HUES6 (cell line): Measurements from ENCODE around the gene LRRK1.

Experiments
- H3K27ac ChIP-seq: 2 replicates; pipeline ENCODE4 v1.7.0; 2013; ENCODE audit warnings: low read depth, mild to moderate bottlenecking, low read length, inconsistent platforms
- H3K27me3 ChIP-seq: 2 replicates; pipeline ENCODE4 v1.6.1; 2013; ENCODE audit warnings: low read length; ENCODE audit not compliant: control insufficient read depth, insufficient read depth
- H3K36me3 ChIP-seq: 2 replicates; pipeline ENCODE4 v1.6.1; 2013; ENCODE audit warnings: low read length; ENCODE audit not compliant: control insufficient read depth, insufficient read depth
- H3K4me1 ChIP-seq: 2 replicates; pipeline ENCODE4 v1.6.1; 2013; ENCODE audit warnings: low read length; ENCODE audit not compliant: control insufficient read depth, insufficient read depth
- H3K4me3 ChIP-seq: 2 replicates; pipeline ENCODE4 v1.5.1; 2013; ENCODE audit warnings: low read depth, low read length
- H3K9ac ChIP-seq: one replicate; pipeline ENCODE4 v1.6.1; 2013; ENCODE audit warnings: mild to moderate bottlenecking, low read length
- H3K9me3 ChIP-seq: 2 replicates; pipeline ENCODE4 v1.6.1; 2013; ENCODE audit warnings: low read depth, low read length; ENCODE audit not compliant: control insufficient read depth, insufficient read depth

The LRRK1 gene

GRCh38 chr15:100893261-100893963 lies 25.7 kb upstream of the LRRK1 start:
- H3K9ac ChIP-seq = no peak overlapping the region
- H3K36me3 ChIP-seq = peaks cover 6% of the 10 kb centered on the region; the same call in 1 of the 2 replicates
- H3K27ac ChIP-seq = no peak overlapping the region
- no peak overlapping the region for H3K4me3 ChIP-seq
- H3K27me3 ChIP-seq = no peaks in the 10 kb centered on the region
- H3K9me3 ChIP-seq = no peaks in the 10 kb centered on the region
- H3K4me1 ChIP-seq = peaks cover 7% of the 10 kb centered on the region; the same call in 1 of the 2 replicates

- no peak overlapping the region for H3K27ac ChIP-seq
- no peak overlapping the region for H3K9ac ChIP-seq
- H3K4me1 ChIP-seq = peaks cover 6% of the 10 kb centered on the region; the same call in 1 of the 2 replicates
- no peaks in the 10 kb centered on the region for H3K27me3 ChIP-seq
- no peaks in the 10 kb centered on the region for H3K9me3 ChIP-seq
- no peak overlapping the region for H3K4me3 ChIP-seq
- peaks cover 6% of the 10 kb centered on the region; the same call in 1 of the 2 replicates for H3K36me3 ChIP-seq
These were observed 25.2 kb upstream of the LRRK1 start for GRCh38 chr15:100893964-100894295.

DNA sequence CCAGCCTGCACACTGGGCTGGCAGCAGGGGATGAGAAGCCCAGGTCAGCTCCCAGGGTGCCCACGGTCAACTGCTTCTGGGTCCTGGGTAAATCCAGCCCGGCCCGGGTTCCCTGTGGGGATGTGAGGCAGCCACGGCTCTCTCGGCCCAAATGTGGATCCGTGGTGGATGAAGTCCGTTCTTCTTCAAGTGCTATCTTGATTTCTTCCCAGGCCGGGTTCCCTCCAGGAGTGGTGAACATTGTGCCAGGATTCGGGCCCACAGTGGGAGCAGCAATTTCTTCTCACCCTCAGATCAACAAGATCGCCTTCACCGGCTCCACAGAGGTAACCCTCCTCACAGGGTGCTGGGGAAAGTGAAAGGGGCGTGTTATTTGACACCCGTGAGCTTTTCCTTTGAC lies 23.4 kb upstream of the LRRK1 start:
- no peak overlapping the region for H3K27ac ChIP-seq
- H3K4me3 ChIP-seq = no peak overlapping the region
- H3K9ac ChIP-seq = no peak overlapping the region
- no peaks in the 10 kb centered on the region for H3K9me3 ChIP-seq
- H3K36me3 ChIP-seq = peaks cover 6% of the 10 kb centered on the region; the same call in 1 of the 2 replicates
- H3K27me3 ChIP-seq = no peaks in the 10 kb centered on the region
- H3K4me1 ChIP-seq = peaks cover 13% of the 10 kb centered on the region; the same call in 1 of the 2 replicates

GRCh38 chr15:100897221-100898151 lies 21.7 kb upstream of the LRRK1 start:
- H3K36me3 ChIP-seq = peaks cover 6% of the 10 kb centered on the region; the same call in 1 of the 2 replicates
- no peak overlapping the region for H3K9ac ChIP-seq
- no peaks in the 10 kb centered on the region for H3K27me3 ChIP-seq
- no peak overlapping the region for H3K27ac ChIP-seq
- H3K4me3 ChIP-seq = no peak overlapping the region
- peaks cover 9% of the 10 kb centered on the region; the same call in 1 of the 2 replicates for H3K4me1 ChIP-seq
- H3K9me3 ChIP-seq = no peaks in the 10 kb centered on the region

- H3K9me3 ChIP-seq = no peaks in the 10 kb centered on the region
- no peak overlapping the region for H3K27ac ChIP-seq
- H3K27me3 ChIP-seq = no peaks in the 10 kb centered on the region
- H3K36me3 ChIP-seq = peaks cover 6% of the 10 kb centered on the region; the same call in 1 of the 2 replicates
- H3K9ac ChIP-seq = no peak overlapping the region
- peaks cover 9% of the 10 kb centered on the region; the same call in 1 of the 2 replicates for H3K4me1 ChIP-seq
- no peak overlapping the region for H3K4me3 ChIP-seq
These were observed 21.0 kb upstream of the LRRK1 start for GRCh38 chr15:100898152-100898490.

DNA sequence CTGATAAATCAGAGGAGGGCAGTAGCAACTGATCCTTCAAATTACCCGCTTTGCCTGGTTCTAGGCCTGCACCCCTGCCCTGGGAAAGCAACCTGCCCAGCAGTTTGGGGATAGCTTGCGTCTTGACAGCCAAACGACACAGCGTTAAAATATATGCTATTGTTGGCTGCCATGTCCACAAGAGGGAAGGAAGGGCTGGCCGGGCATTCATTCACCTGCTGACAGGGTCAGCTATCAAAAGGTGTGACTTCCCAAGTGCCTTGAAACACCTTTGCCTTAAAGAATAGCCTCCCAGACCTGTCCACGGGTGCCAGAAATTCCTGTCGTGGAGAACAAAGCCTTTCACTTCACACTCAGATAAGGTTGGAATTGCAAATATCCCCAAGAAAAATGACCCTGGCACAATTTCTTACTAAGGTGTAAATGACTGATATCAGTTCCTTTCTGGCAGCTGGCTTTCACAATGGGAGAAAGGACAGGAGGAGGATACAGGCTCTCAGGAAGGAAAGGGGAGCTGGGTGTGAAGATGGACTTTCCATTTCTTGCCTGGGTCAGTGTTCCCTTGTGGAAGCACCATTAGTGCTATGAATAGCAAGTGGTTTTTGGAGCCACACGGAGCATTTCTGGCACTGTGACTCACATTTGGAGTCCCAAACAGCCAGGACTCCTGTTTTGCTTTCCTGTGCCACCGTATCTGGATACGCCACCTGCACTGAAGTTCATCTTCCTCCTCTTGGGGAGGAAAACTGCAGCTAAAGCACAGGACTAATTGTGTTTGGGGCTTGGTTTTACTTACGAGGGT lies 20.3 kb upstream of the LRRK1 start:
- Histone ChIP-seq H3K9me3 (no peaks in the 10 kb centered on the region), H3K27ac (no peak overlapping the region), H3K36me3 (peaks cover 4% of the 10 kb centered on the region; the same call in 1 of the 2 replicates), H3K4me1 (peaks cover 9% of the 10 kb centered on the region; the same call in 1 of the 2 replicates), H3K27me3 (no peaks in the 10 kb centered on the region), H3K9ac (no peak overlapping the region), H3K4me3 (no peak overlapping the region)

DNA sequence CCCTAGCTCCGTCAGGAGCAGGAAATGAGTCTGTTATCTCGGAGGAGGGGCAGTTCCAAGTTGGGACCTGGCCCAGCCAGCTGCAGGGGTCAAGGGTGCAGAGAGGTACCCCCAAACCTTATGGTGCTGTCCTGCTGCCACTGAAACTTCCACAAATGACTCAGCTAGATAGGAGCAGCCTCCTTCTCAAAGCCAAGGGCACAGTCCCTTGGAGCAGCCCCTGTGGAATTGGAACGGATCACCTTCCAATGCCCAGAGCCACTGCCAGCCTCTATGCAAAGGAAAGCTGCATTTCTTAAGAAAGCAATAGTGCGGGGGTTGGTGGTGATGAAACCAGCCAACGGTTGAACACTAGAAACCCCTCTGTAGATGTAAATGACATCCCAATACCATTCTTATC lies 19.6 kb upstream of the LRRK1 start:
- peaks cover 4% of the 10 kb centered on the region; the same call in 1 of the 2 replicates for H3K36me3 ChIP-seq
- no peak overlapping the region for H3K4me3 ChIP-seq
- H3K9ac ChIP-seq = no peak overlapping the region
- H3K27me3 ChIP-seq = no peaks in the 10 kb centered on the region
- no peak overlapping the region for H3K27ac ChIP-seq
- H3K4me1 ChIP-seq = peaks cover 9% of the 10 kb centered on the region; the same call in 1 of the 2 replicates
- no peaks in the 10 kb centered on the region for H3K9me3 ChIP-seq

- H3K4me1 ChIP-seq = peaks cover 9% of the 10 kb centered on the region; the same call in 1 of the 2 replicates
- H3K27ac ChIP-seq = no peak overlapping the region
- peaks cover 4% of the 10 kb centered on the region; the same call in 1 of the 2 replicates for H3K36me3 ChIP-seq
- no peaks in the 10 kb centered on the region for H3K9me3 ChIP-seq
- H3K9ac ChIP-seq = no peak overlapping the region
- no peak overlapping the region for H3K4me3 ChIP-seq
- H3K27me3 ChIP-seq = no peaks in the 10 kb centered on the region
These were observed 18.9 kb upstream of the LRRK1 start for GRCh38 chr15:100900136-100900794.

DNA sequence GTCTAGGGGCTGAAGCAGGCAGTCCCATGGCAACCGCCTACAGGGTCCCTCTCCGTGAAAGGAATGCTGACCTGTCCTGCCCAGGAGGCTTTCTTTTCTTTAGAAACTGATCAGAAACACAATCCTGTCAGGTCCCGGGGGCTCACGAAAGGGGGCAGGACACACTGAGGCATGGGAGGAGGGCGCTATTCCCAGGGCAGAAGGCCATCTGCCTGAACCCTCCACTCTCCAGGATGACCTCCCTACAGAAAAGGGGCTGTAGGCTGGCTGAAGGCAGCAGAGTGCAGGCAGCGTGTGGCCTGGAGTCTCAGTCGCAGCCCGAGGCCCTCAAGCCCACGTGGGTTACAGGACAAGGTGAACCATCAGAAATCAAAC lies 18.4 kb upstream of the LRRK1 start:
- Histone ChIP-seq H3K27me3 (no peaks in the 10 kb centered on the region), H3K36me3 (peaks cover 8% of the 10 kb centered on the region; the same call in 1 of the 2 replicates), H3K4me3 (no peak overlapping the region), H3K9ac (no peak overlapping the region), H3K4me1 (peaks cover 9% of the 10 kb centered on the region; the same call in 1 of the 2 replicates), H3K9me3 (no peaks in the 10 kb centered on the region), H3K27ac (no peak overlapping the region)

DNA sequence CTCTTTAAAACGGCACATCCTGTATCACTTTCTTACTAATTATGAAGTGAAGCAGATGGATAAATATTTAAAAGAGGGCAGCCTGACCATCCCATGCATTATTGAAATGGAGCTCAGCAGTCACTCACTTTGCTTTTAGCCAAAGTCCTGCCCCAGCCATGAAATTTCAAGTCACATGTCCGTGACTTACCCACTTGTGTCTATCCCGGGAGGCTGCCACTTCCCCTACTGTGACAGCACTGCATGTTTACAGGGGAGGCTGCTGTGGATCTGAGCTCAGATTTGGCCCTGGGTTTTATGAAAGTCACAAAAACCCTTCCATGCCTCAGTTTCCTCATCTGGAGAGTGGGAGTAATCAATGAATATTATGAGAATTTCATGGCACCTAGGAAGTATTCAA lies 17.9 kb upstream of the LRRK1 start:
- H3K27me3 ChIP-seq = no peaks in the 10 kb centered on the region
- H3K9me3 ChIP-seq = no peaks in the 10 kb centered on the region
- H3K9ac ChIP-seq = no peak overlapping the region
- H3K36me3 ChIP-seq = peaks cover 8% of the 10 kb centered on the region; the same call in 1 of the 2 replicates
- H3K4me3 ChIP-seq = no peak overlapping the region
- no peak overlapping the region for H3K27ac ChIP-seq
- peaks cover 9% of the 10 kb centered on the region; the same call in 1 of the 2 replicates for H3K4me1 ChIP-seq
